ENCODE results near the gene RPL38.
A peak's percentile ranks its signal among the peaks of the same experiment; 100 is the strongest.

Gene RPL38

GRCh38 chr17:74212209-74212912, 8.9 kb downstream of the RPL38 start:
- no CpG with 5 or more reads among the region's 48 CpGs for WGBS (ENCODE audit: extremely low coverage, insufficient coverage, low lambda C conversion rate)
- no peak overlapping the region for H3K27ac ChIP-seq (ENCODE audit: low read depth, low read length)

GRCh38 chr17:74212913-74213791, 9.7 kb downstream of the RPL38 start, which contains the start of gene TTYH2:
Gene TTYH2, plus strand, starts transcription at chr17:74213571. Its CDS starts 17 bp downstream, at chr17:74213588.
- H4K8ac ChIP-seq (ENCODE audit: low read depth, low read length), result no peak within 1 kb of the TSS
- no CpG with 5 or more reads among the region's 62 CpGs for WGBS (ENCODE audit: extremely low coverage, insufficient coverage, low lambda C conversion rate)

More at GRCh38 chr17:74212209-74212912, 8.9 kb downstream of the RPL38 start:
- Histone ChIP-seq H3K56ac (ENCODE audit: low read length) (peak overlapping the region; percentile 58), H3K27me3 (ENCODE audit: insufficient read depth, low read length, poor library complexity) (peaks cover 2% of the 10 kb centered on the region), H2BK120ac (ENCODE audit: low read depth, low read length) (no peak overlapping the region), H4K5ac (ENCODE audit: low read length) (no peak overlapping the region), H3K4ac (ENCODE audit: low read depth, low read length) (no peak overlapping the region), H3K23ac (ENCODE audit: low read length) (peak overlapping the region; percentile 81), H3K79me2 (ENCODE audit: control insufficient read depth, insufficient read depth, low read length) (peaks cover 8% of the 10 kb centered on the region), H3K4me2 (ENCODE audit: low read length) (peak overlapping the region; percentile 46), H4K8ac (ENCODE audit: low read depth, low read length) (no peak overlapping the region), H3K4me1 (ENCODE audit: control insufficient read depth, low read depth, low read length) (peaks cover 8% of the 10 kb centered on the region), H2BK5ac (ENCODE audit: low read length) (no peak overlapping the region), H2BK15ac (replicated peaks; ENCODE audit: low read depth) (no peak overlapping the region), H2AK5ac (ENCODE audit: low read length) (no peak overlapping the region), H3K79me1 (ENCODE audit: low read length) (peaks cover 3% of the 10 kb centered on the region), H3K18ac (ENCODE audit: low read length) (no peak overlapping the region), H3K9ac (ENCODE audit: low read length) (peak overlapping the region; percentile 51), H3K4me3 (ENCODE audit: low read length) (no peak overlapping the region), H3K36me3 (ENCODE audit: control insufficient read depth, insufficient read depth, low read length) (peaks cover 10% of the 10 kb centered on the region)
- DNase-seq, result no peak

DNA sequence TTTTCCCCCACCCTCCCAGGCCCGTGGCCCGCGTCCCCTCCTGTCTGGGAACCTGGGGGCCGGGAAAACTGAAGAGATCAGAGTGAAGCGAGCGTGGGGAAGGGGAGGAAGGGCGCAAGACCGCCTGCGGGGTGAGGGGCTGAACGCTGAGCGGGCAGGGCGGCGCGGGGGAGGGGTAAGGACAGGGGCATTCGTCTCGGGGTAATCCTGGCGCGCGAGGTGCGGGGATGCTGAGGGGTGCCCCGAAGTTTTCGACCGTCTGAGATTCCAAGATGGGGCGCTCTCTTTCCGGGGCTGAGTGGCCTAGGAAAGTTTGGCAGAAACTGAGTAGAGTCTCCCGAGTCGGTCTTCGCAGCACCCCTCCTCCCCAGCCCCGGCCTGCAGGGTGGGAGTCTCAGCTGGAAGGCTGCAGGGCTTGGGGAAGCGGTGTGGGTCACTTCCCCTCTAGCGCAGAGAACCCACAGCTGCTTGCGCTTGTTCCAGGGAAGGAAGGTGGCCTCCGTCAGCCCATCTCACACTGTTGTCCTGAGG, 10.4 kb downstream of the RPL38 start:
- Histone ChIP-seq H2BK5ac (ENCODE audit: low read length) (no peak overlapping the region), H4K8ac (ENCODE audit: low read depth, low read length) (no peak overlapping the region), H3K27ac (ENCODE audit: low read depth, low read length) (no peak overlapping the region), H3K4me3 (ENCODE audit: low read length) (no peak overlapping the region), H3K27me3 (ENCODE audit: insufficient read depth, low read length, poor library complexity) (peaks cover 2% of the 10 kb centered on the region), H3K4ac (ENCODE audit: low read depth, low read length) (no peak overlapping the region), H4K5ac (ENCODE audit: low read length) (no peak overlapping the region), H3K56ac (ENCODE audit: low read length) (peak overlapping the region; percentile 85), H3K36me3 (ENCODE audit: control insufficient read depth, insufficient read depth, low read length) (peaks cover 5% of the 10 kb centered on the region), H2BK120ac (ENCODE audit: low read depth, low read length) (no peak overlapping the region), H3K79me2 (ENCODE audit: control insufficient read depth, insufficient read depth, low read length) (no peaks in the 10 kb centered on the region), H3K9ac (ENCODE audit: low read length) (peak overlapping the region; percentile 65), H2BK15ac (replicated peaks; ENCODE audit: low read depth) (no peak overlapping the region), H2AK5ac (ENCODE audit: low read length) (no peak overlapping the region), H3K18ac (ENCODE audit: low read length) (no peak overlapping the region), H3K4me2 (ENCODE audit: low read length) (peak overlapping the region; percentile 81), H3K79me1 (ENCODE audit: low read length) (no peaks in the 10 kb centered on the region), H3K23ac (ENCODE audit: low read length) (no peak overlapping the region), H3K4me1 (ENCODE audit: control insufficient read depth, low read depth, low read length) (peaks cover 8% of the 10 kb centered on the region)
- no peak for DNase-seq
- WGBS (ENCODE audit: extremely low coverage, insufficient coverage, low lambda C conversion rate), result no CpG with 5 or more reads among the region's 33 CpGs

More at GRCh38 chr17:74212913-74213791, 9.7 kb downstream of the RPL38 start, which contains the start of gene TTYH2:
- Histone ChIP-seq H3K18ac (ENCODE audit: low read length) (no peak within 1 kb of the TSS), H3K4me3 (ENCODE audit: low read length) (peak within 1 kb of the TSS; percentile 32), H2BK120ac (ENCODE audit: low read depth, low read length) (no peak within 1 kb of the TSS), H4K5ac (ENCODE audit: low read length) (no peak within 1 kb of the TSS), H2AK5ac (ENCODE audit: low read length) (no peak within 1 kb of the TSS), H3K79me1 (ENCODE audit: low read length) (peaks cover 2% of the 10 kb centered on the region), H3K9ac (ENCODE audit: low read length) (peak within 1 kb of the TSS; percentile 65), H2BK15ac (replicated peaks; ENCODE audit: low read depth) (no peak within 1 kb of the TSS), H3K27me3 (ENCODE audit: insufficient read depth, low read length, poor library complexity) (peaks cover 2% of the 10 kb centered on the region), H3K23ac (ENCODE audit: low read length) (peak within 1 kb of the TSS; percentile 81), H3K56ac (ENCODE audit: low read length) (peak within 1 kb of the TSS; percentile 85), H3K4me2 (ENCODE audit: low read length) (peak within 1 kb of the TSS; percentile 81), H3K4me1 (ENCODE audit: control insufficient read depth, low read depth, low read length) (peaks cover 8% of the 10 kb centered on the region), H3K36me3 (ENCODE audit: control insufficient read depth, insufficient read depth, low read length) (peaks cover 8% of the 10 kb centered on the region), H2BK5ac (ENCODE audit: low read length) (no peak within 1 kb of the TSS), H3K79me2 (ENCODE audit: control insufficient read depth, insufficient read depth, low read length) (peaks cover 3% of the 10 kb centered on the region), H3K27ac (ENCODE audit: low read depth, low read length) (no peak within 1 kb of the TSS), H3K4ac (ENCODE audit: low read depth, low read length) (no peak within 1 kb of the TSS)
- peak; percentile 88 for DNase-seq

DNA sequence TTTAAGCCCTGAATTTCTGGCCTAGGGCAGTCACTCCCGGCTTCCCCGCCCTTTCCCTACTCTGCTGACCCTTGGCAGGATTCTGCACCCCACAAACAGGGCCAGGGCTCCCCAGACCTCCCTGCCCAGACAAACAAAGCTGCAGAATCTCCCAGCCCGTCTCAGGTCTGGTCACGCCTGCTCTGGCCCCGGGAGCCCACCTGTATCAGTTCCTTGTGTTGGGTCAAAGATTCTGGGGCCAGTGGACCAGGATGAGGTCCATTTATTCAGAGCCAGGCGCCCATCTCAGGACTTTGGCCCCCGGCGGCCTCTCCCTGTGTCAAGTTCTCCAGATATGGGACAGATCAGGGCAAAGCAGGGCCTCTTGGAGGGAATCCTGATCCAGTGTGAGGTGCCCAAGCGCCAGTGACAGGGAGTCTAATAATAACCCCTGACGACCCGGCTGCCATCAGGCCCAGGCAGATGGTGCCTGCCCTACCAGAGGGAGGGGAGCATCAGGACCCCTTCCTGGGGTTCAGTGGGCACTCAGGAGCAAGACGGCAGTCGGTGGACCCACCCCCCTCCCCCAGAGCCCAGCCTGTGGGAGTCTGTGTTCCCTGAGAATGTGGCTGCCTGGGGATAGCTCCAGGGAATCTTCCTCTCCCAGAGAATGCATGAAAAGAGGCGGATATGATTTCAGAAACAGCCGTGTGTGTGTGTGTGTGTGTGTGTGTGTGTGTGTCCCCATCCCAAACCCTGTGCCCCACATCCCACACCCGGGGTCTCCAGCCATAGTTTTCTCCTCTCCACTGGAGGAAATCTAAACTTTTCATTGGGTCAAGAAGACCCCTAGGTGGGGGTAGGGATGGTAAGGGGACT, 11.2 kb downstream of the RPL38 start:
- Histone ChIP-seq H2BK5ac (ENCODE audit: low read length) (no peak overlapping the region), H3K23ac (ENCODE audit: low read length) (no peak overlapping the region), H3K9ac (ENCODE audit: low read length) (no peak overlapping the region), H3K36me3 (ENCODE audit: control insufficient read depth, insufficient read depth, low read length) (peaks cover 2% of the 10 kb centered on the region), H4K8ac (ENCODE audit: low read depth, low read length) (no peak overlapping the region), H2AK5ac (ENCODE audit: low read length) (no peak overlapping the region), H3K27me3 (ENCODE audit: insufficient read depth, low read length, poor library complexity) (peaks cover 2% of the 10 kb centered on the region), H3K27ac (ENCODE audit: low read depth, low read length) (no peak overlapping the region), H3K56ac (ENCODE audit: low read length) (no peak overlapping the region), H2BK120ac (ENCODE audit: low read depth, low read length) (no peak overlapping the region), H3K4me2 (ENCODE audit: low read length) (no peak overlapping the region), H4K5ac (ENCODE audit: low read length) (no peak overlapping the region), H3K18ac (ENCODE audit: low read length) (no peak overlapping the region), H3K4ac (ENCODE audit: low read depth, low read length) (no peak overlapping the region), H3K4me3 (ENCODE audit: low read length) (no peak overlapping the region), H3K79me1 (ENCODE audit: low read length) (no peaks in the 10 kb centered on the region), H3K79me2 (ENCODE audit: control insufficient read depth, insufficient read depth, low read length) (no peaks in the 10 kb centered on the region), H3K4me1 (ENCODE audit: control insufficient read depth, low read depth, low read length) (peaks cover 8% of the 10 kb centered on the region), H2BK15ac (replicated peaks; ENCODE audit: low read depth) (no peak overlapping the region)
- DNase-seq, result no peak
- WGBS (ENCODE audit: extremely low coverage, insufficient coverage, low lambda C conversion rate), result no CpG with 5 or more reads among the region's 16 CpGs

- no CpG with 5 or more reads among the region's 6 CpGs for WGBS (ENCODE audit: extremely low coverage, insufficient coverage, low lambda C conversion rate)
- no peak overlapping the region for H3K4me3 ChIP-seq (ENCODE audit: low read length)
- H2BK5ac ChIP-seq (ENCODE audit: low read length), result no peak overlapping the region
Measured at GRCh38 chr17:74215342-74215727, 11.9 kb downstream of the RPL38 start.

More at GRCh38 chr17:74215342-74215727, 11.9 kb downstream of the RPL38 start:
- H3K4me2 ChIP-seq (ENCODE audit: low read length), result no peak overlapping the region
- no peak overlapping the region for H4K8ac ChIP-seq (ENCODE audit: low read depth, low read length)
- H3K23ac ChIP-seq (ENCODE audit: low read length), result no peak overlapping the region
- H3K36me3 ChIP-seq (ENCODE audit: control insufficient read depth, insufficient read depth, low read length), result no peaks in the 10 kb centered on the region
- no peak overlapping the region for H2BK120ac ChIP-seq (ENCODE audit: low read depth, low read length)
- H3K4ac ChIP-seq (ENCODE audit: low read depth, low read length), result no peak overlapping the region
- no peak overlapping the region for H4K5ac ChIP-seq (ENCODE audit: low read length)
- no peak overlapping the region for H3K56ac ChIP-seq (ENCODE audit: low read length)
- H3K79me2 ChIP-seq (ENCODE audit: control insufficient read depth, insufficient read depth, low read length), result no peaks in the 10 kb centered on the region
- H3K27ac ChIP-seq (ENCODE audit: low read depth, low read length), result no peak overlapping the region
- no peak overlapping the region for H3K18ac ChIP-seq (ENCODE audit: low read length)
- no peak overlapping the region for H2AK5ac ChIP-seq (ENCODE audit: low read length)
- H3K4me1 ChIP-seq (ENCODE audit: control insufficient read depth, low read depth, low read length), result peaks cover 8% of the 10 kb centered on the region
- no peak overlapping the region for H3K9ac ChIP-seq (ENCODE audit: low read length)
- no peaks in the 10 kb centered on the region for H3K79me1 ChIP-seq (ENCODE audit: low read length)
- H3K27me3 ChIP-seq (ENCODE audit: insufficient read depth, low read length, poor library complexity), result peaks cover 2% of the 10 kb centered on the region
- no peak overlapping the region for H2BK15ac ChIP-seq (replicated peaks; ENCODE audit: low read depth)
- no peak for DNase-seq

Measured in mesendoderm (in vitro differentiated cells).